CD14-positive monocyte (primary cell): ENCODE results near the gene TMEM198. TPM values are rescaled to one million over a fixed set of nuclear protein-coding genes. Genes with fewer than 3 reads are reported as not detected.

Source experiments
- DNase-seq, 3 donors: peaks; one replicate each; pipeline ENCODE4 v3.0.0-alpha.2; 2011 to 2022
- H2AFZ ChIP-seq: 2 replicates; pipeline ENCODE4 v1.6.0; 2012; ENCODE audit warnings: mild to moderate bottlenecking, low read depth, low read length, inconsistent platforms; ENCODE audit not compliant: insufficient read depth, poor library complexity, severe bottlenecking
- H3K27ac ChIP-seq, 2 donors: 1 replicate in 1 of 2; 2 replicates in 1 of 2; pipeline ENCODE4 v1.5.1; 2012 to 2013; ENCODE audit warnings: low read length in 2 of 2, control low read depth in 1 of 2, inconsistent platforms in 1 of 2, low read depth in 1 of 2, mild to moderate bottlenecking in 1 of 2
- H3K27me3 ChIP-seq, 2 donors: one replicate each; pipeline versions ENCODE4 v1.6.0 to v1.6.1; 2011 to 2013; ENCODE audit warnings: low read length in 2 of 2; ENCODE audit not compliant: control insufficient read depth in 2 of 2, insufficient read depth in 2 of 2
- H3K36me3 ChIP-seq, 2 donors: replicated peaks in 1 of 2; 1 replicate in 1 of 2; 2 replicates in 1 of 2; pipeline versions ENCODE4 v1.5.1 to v1.6.1; 2012 to 2013; ENCODE audit warnings: low read length in 2 of 2, control low read depth in 1 of 2, inconsistent platforms in 1 of 2, mild to moderate bottlenecking in 1 of 2; ENCODE audit not compliant: insufficient read depth in 2 of 2, control insufficient read depth in 1 of 2
- H3K4me1 ChIP-seq, 2 donors: 1 replicate in 1 of 2; 2 replicates in 1 of 2; pipeline versions ENCODE4 v1.5.1 to v1.6.1; 2012 to 2013; ENCODE audit warnings: low read length in 2 of 2, control low read depth in 1 of 2, inconsistent platforms in 1 of 2, mild to moderate bottlenecking in 1 of 2, moderate library complexity in 1 of 2; ENCODE audit not compliant: insufficient read depth in 2 of 2, control insufficient read depth in 1 of 2
- H3K4me2 ChIP-seq: replicated peaks from 2 replicates; pipeline ENCODE3; 2012; ENCODE audit warnings: low read length, moderate library complexity, mild to moderate bottlenecking; ENCODE audit not compliant: poor library complexity, severe bottlenecking; ENCODE audit errors: extremely low read depth
- H3K4me3 ChIP-seq, 3 experiments: fragments of 200-600 bp in 1 of 3; sonication (generic) in 1 of 3; replicated peaks in 1 of 3; 1 replicate in 2 of 3; 2 replicates in 1 of 3; pipeline ENCODE4 v1.5.1; 2011 to 2013; ENCODE audit warnings: low read length in 3 of 3, mild to moderate bottlenecking in 3 of 3, control low read depth in 2 of 3, low read depth in 2 of 3, inconsistent platforms in 1 of 3, moderate library complexity in 1 of 3
- H3K79me2 ChIP-seq: 2 replicates; pipeline ENCODE4 v1.6.0; 2012; ENCODE audit warnings: mild to moderate bottlenecking, control low read depth, inconsistent platforms, low read length, moderate library complexity; ENCODE audit not compliant: insufficient read depth
- H3K9ac ChIP-seq: 2 replicates; pipeline ENCODE4 v1.6.0; 2017; ENCODE audit warnings: low read length, mild to moderate bottlenecking; ENCODE audit not compliant: insufficient read depth, poor library complexity, severe bottlenecking
- H3K9me3 ChIP-seq, 2 donors: replicated peaks in 1 of 2; 1 replicate in 1 of 2; 2 replicates in 1 of 2; pipeline versions ENCODE4 v1.5.1 to v1.6.1; 2012 to 2013; ENCODE audit warnings: low read length in 2 of 2, control low read depth in 1 of 2; ENCODE audit not compliant: control insufficient read depth in 1 of 2, insufficient read depth in 1 of 2
- H4K20me1 ChIP-seq: 2 replicates; pipeline ENCODE4 v1.6.0; 2012; ENCODE audit warnings: mild to moderate bottlenecking, low read length, control low read depth, moderate library complexity; ENCODE audit not compliant: insufficient read depth
- H3K27ac Mint-ChIP-seq, 7 donors: one replicate each; pipeline ENCODE4 v1.8.0; 2020; ENCODE audit warnings: mild to moderate bottlenecking in 7 of 7, mixed read lengths in 7 of 7, moderate library complexity in 6 of 7, inconsistent platforms in 2 of 7
- H3K27me3 Mint-ChIP-seq, 3 donors: one replicate each; pipeline ENCODE4 v1.8.0; 2021 to 2022; ENCODE audit warnings: low read depth in 3 of 3, mild to moderate bottlenecking in 3 of 3, mixed read lengths in 3 of 3, moderate library complexity in 3 of 3, inconsistent platforms in 1 of 3
- H3K36me3 Mint-ChIP-seq, 2 donors: one replicate each; pipeline ENCODE4 v1.8.0; 2020; ENCODE audit warnings: mixed read lengths in 2 of 2, inconsistent platforms in 1 of 2, mild to moderate bottlenecking in 1 of 2
- H3K4me1 Mint-ChIP-seq: one replicate; pipeline ENCODE4 v1.8.0; 2020; ENCODE audit warnings: mild to moderate bottlenecking, mixed read lengths
- H3K4me3 Mint-ChIP-seq, 2 donors: one replicate each; pipeline ENCODE4 v1.8.0; 2020; ENCODE audit warnings: mild to moderate bottlenecking in 2 of 2, mixed read lengths in 2 of 2, moderate library complexity in 1 of 2
- H3K9me3 Mint-ChIP-seq, 7 donors: one replicate each; pipeline ENCODE4 v1.8.0; 2020 to 2022; ENCODE audit warnings: mixed read lengths in 7 of 7, mild to moderate bottlenecking in 6 of 7, moderate library complexity in 6 of 7, inconsistent platforms in 2 of 7
- WGBS: methylation state at CpG from one replicate; pipeline ENCODE4 v1.1.5; 2013; ENCODE audit warnings: missing lambda C conversion rate; ENCODE audit not compliant: insufficient coverage; 5-methylcytosine and 5-hydroxymethylcytosine counted together
- intact Hi-C, 2 donors: fragments of 100-400 bp; cut with micrococcal nuclease; formaldehyde crosslinking; loops; one replicate each; pipeline versions ENCODE4 v1.15.0 to v1.15.1; 2023
- polyA plus RNA-seq, 3 donors: library from polyadenylated mRNA; depleted of rRNA in 1 of 3; unstranded in 2 of 3; stranded (reverse) in 1 of 3; fragments of 300-500 nt in 2 of 3; fragments of >200 nt in 1 of 3; fragmentation: Illumina TruSeq in 2 of 3; gene quantifications; 1 replicate in 2 of 3; 2 replicates in 1 of 3; pipeline ENCODE4 v1.2.3, GENCODE V29; 2012 to 2021
- TF ChIP-seq, protein P1 (sequence below): fragments of 200-600 bp; IDR thresholded peaks from one replicate; pipeline ENCODE4 v1.8.0; 2022; ENCODE audit warnings: antibody characterized with exemption, mild to moderate bottlenecking

The TMEM198 gene
- polyA plus RNA-seq, 3 donors, result not detected

DNA sequence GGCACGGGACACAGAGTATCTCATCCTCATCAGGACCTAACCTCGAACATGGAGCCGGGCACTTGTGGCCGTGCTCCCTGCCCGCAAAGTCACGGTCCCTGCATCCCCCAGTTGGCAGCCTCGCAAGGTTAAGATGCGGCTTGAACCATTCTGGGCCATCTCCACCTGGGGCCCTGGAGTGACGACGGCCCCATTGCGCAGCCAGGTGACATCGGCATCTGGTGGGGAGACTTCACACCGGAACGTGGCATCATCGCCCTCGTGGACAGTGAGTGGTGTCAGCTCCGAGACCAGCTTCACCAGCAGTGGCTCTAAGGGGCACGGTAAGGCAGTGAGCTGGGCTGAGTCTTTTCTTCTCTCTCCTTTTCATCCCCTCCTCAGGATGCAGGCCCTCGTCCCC lies 12.6 kb downstream of the TMEM198 start:
- Histone ChIP-seq H2AFZ (no peak overlapping the region), H3K79me2 (no peaks in the 10 kb centered on the region), H3K4me3 (no peak overlapping the region), H3K9ac (no peak overlapping the region), H3K4me2 (no peak overlapping the region), H4K20me1 (no peaks in the 10 kb centered on the region), H3K27ac (no peak overlapping the region), H3K9me3 (peaks cover 0 to 5% of the 10 kb centered on the region in 2 donors), H3K27me3 (peaks cover 16 to 25% of the 10 kb centered on the region in 2 donors), H3K36me3 (no peaks in the 10 kb centered on the region), H3K4me1 (peaks cover 12 to 18% of the 10 kb centered on the region in 2 donors)
- TF ChIP-seq, protein P1, sequence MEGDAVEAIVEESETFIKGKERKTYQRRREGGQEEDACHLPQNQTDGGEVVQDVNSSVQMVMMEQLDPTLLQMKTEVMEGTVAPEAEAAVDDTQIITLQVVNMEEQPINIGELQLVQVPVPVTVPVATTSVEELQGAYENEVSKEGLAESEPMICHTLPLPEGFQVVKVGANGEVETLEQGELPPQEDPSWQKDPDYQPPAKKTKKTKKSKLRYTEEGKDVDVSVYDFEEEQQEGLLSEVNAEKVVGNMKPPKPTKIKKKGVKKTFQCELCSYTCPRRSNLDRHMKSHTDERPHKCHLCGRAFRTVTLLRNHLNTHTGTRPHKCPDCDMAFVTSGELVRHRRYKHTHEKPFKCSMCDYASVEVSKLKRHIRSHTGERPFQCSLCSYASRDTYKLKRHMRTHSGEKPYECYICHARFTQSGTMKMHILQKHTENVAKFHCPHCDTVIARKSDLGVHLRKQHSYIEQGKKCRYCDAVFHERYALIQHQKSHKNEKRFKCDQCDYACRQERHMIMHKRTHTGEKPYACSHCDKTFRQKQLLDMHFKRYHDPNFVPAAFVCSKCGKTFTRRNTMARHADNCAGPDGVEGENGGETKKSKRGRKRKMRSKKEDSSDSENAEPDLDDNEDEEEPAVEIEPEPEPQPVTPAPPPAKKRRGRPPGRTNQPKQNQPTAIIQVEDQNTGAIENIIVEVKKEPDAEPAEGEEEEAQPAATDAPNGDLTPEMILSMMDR, result no peak
- WGBS, result 88% methylated on average over 16 of the region's 19 CpGs
- H3K27me3 Mint-ChIP-seq, result peaks cover 21 to 27% (median 25%) of the 10 kb centered on the region in 3 donors
- peaks cover 5% of the 10 kb centered on the region for H3K4me1 Mint-ChIP-seq
- peaks cover 0 to 4% (median 0%) of the 10 kb centered on the region in 7 donors for H3K9me3 Mint-ChIP-seq
- H3K27ac Mint-ChIP-seq, result no peak overlapping the region
- intact Hi-C loops, result no loop called here
- no peaks in the 10 kb centered on the region for H3K36me3 Mint-ChIP-seq
- H3K4me3 Mint-ChIP-seq, result no peak overlapping the region
- no peak for DNase-seq

DNA sequence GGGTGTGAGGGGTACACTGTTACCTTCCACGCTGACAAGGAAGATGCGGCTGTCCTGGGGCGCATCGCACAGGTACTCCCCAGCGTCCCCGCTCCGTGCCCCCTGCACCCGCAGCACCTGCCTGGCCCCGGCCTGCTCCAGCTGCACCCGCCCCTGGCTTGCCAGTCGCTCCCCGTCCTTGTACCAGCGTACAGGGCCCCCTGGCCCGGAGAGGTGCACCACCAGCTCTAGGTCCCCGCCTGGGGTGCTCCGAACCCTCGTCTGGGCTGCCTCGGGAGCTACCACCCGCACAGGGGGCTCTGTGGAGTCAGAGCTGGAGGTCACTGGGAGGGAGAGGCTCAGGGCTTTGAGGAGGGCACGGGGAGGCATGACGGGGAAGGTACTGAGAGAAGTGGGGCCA lies 13.5 kb downstream of the TMEM198 start:
- no peaks in the 10 kb centered on the region for H3K4me1 Mint-ChIP-seq
- intact Hi-C loops, result no loop called here
- TF ChIP-seq, protein P1, result no peak
- H3K27me3 Mint-ChIP-seq, result peaks cover 12 to 18% (median 16%) of the 10 kb centered on the region in 3 donors
- H3K4me2 ChIP-seq, result no peak overlapping the region
- no peak overlapping the region for H3K4me3 Mint-ChIP-seq
- peaks cover 9 to 17% of the 10 kb centered on the region in 2 donors for H3K27me3 ChIP-seq
- H3K27ac Mint-ChIP-seq, result no peak overlapping the region
- no peaks in the 10 kb centered on the region for H3K9me3 ChIP-seq
- H3K36me3 Mint-ChIP-seq, result no peaks in the 10 kb centered on the region
- no peaks in the 10 kb centered on the region for H3K36me3 ChIP-seq
- no peak overlapping the region for H3K9ac ChIP-seq
- no peak for DNase-seq
- WGBS, result 97% methylated on average over 20 of the region's 21 CpGs
- no peak overlapping the region for H3K4me3 ChIP-seq
- H3K79me2 ChIP-seq, result no peaks in the 10 kb centered on the region
- H3K27ac ChIP-seq, result no peak overlapping the region
- H3K4me1 ChIP-seq, result peaks cover 3 to 9% of the 10 kb centered on the region in 2 donors
- H3K9me3 Mint-ChIP-seq, result peaks cover 0 to 1% (median 0%) of the 10 kb centered on the region in 7 donors
- no peak overlapping the region for H2AFZ ChIP-seq
- no peaks in the 10 kb centered on the region for H4K20me1 ChIP-seq
